HG02973 (cell line): ENCODE data around the gene ADAMTS18.
"Not testable (repeated sequence)": the region's sequence is repeated elsewhere in the genome, so short reads cannot be mapped to it uniquely, and the experiment has no call there.

ENCODE experiments used
- ATAC-seq: cut with Tn5 transposase; IDR thresholded peaks from one replicate; pipeline ENCODE4 v1.9.1; 2021; ENCODE audit warnings: moderate library complexity; ENCODE audit not compliant: unreplicated experiment

The ADAMTS18 gene

GRCh38 chr16:77297996-77298395, 136.8 kb downstream of the ADAMTS18 start:
- ATAC-seq: no peak

GRCh38 chr16:77295896-77296295, 138.9 kb downstream of the ADAMTS18 start:
- ATAC-seq: no peak

GRCh38 chr16:77290451-77291115, 144.3 kb downstream of the ADAMTS18 start:
- no peak for ATAC-seq

- no peak for ATAC-seq
Observed at GRCh38 chr16:77289331-77289809, 145.5 kb downstream of the ADAMTS18 start.

- no peak for ATAC-seq
Observed at GRCh38 chr16:77288222-77288621, 146.6 kb downstream of the ADAMTS18 start.

- ATAC-seq: no peak
Observed at GRCh38 chr16:77285676-77286075, 149.2 kb downstream of the ADAMTS18 start.

GRCh38 chr16:77282345-77282744, 152.5 kb downstream of the ADAMTS18 start:
- no peak for ATAC-seq

GRCh38 chr16:77279316-77279715, 155.5 kb downstream of the ADAMTS18 start:
- not testable (repeated sequence) for ATAC-seq

- no peak for ATAC-seq
Observed at GRCh38 chr16:77277571-77277970, 157.3 kb downstream of the ADAMTS18 start.

GRCh38 chr16:77277141-77277540, 157.7 kb downstream of the ADAMTS18 start:
- no peak for ATAC-seq

GRCh38 chr16:77276661-77277060, 158.2 kb downstream of the ADAMTS18 start:
- ATAC-seq: no peak

GRCh38 chr16:77275303-77275702, 159.5 kb downstream of the ADAMTS18 start:
- not testable (repeated sequence) for ATAC-seq

GRCh38 chr16:77273815-77274214, 161.0 kb downstream of the ADAMTS18 start:
- no peak for ATAC-seq

- no peak for ATAC-seq
Observed at GRCh38 chr16:77271532-77272426, 163.1 kb downstream of the ADAMTS18 start.

- ATAC-seq: not testable (repeated sequence)
Observed at GRCh38 chr16:77266185-77266584, 168.6 kb downstream of the ADAMTS18 start.

GRCh38 chr16:77262971-77263370, 171.9 kb downstream of the ADAMTS18 start:
- ATAC-seq: no peak

GRCh38 chr16:77250400-77250799, 184.4 kb downstream of the ADAMTS18 start:
- no peak for ATAC-seq

GRCh38 chr16:77246150-77246549, 188.7 kb downstream of the ADAMTS18 start:
- no peak for ATAC-seq

- not testable (repeated sequence) for ATAC-seq
Observed at GRCh38 chr16:77242471-77242870, 192.4 kb downstream of the ADAMTS18 start.

GRCh38 chr16:77238593-77238992, 196.2 kb downstream of the ADAMTS18 start:
- no peak for ATAC-seq

GRCh38 chr16:77236063-77236511, 198.7 kb downstream of the ADAMTS18 start:
- ATAC-seq: peak; percentile 99

- ATAC-seq: no peak
Observed at GRCh38 chr16:77234611-77235010, 200.2 kb downstream of the ADAMTS18 start.
